ENCODE data around the gene LYG1.

LYG1 gene

DNA sequence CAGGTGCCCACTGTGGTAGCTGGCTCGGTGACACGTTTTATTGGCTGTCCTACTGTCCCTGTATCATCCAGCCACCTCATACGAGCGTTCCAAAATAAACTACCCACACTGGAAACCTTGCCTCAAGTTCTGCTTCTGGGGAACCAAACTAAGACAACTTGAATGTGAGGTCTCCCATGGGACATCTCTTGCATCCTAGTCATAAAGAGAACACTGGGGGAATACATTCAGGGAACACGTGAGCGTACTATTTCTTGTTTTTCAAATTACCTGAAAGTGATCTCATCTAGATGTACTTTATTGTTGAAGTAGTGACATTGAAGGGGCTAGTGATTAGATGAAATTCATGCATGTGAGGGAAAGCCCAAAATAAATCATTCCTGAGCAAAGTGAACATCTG is 60.6 kb downstream of the LYG1 start:
- Histone ChIP-seq H3K27ac (ENCODE audit: low read length) (no peak overlapping the region), H3K9me3 (ENCODE audit: insufficient read depth, low read length, severe bottlenecking) (no peaks in the 10 kb centered on the region), H3K4me1 (ENCODE audit: insufficient read depth, low read length) (no peaks in the 10 kb centered on the region), H3K9ac (ENCODE audit: low read depth, low read length) (no peak overlapping the region), H3K4me2 (ENCODE audit: insufficient read depth, low read length) (no peak overlapping the region), H3K36me3 (ENCODE audit: insufficient read depth, low read length) (no peaks in the 10 kb centered on the region), H4K20me1 (ENCODE audit: insufficient read depth, low read length) (no peaks in the 10 kb centered on the region), H3K4me3 (ENCODE audit: low read depth in 1 of 2, low read length in 2 of 2) (no peak overlapping the region), H2AFZ (ENCODE audit: low read depth, low read length) (no peak overlapping the region), H3K27me3 (ENCODE audit: insufficient read depth, low read length, poor library complexity) (no peaks in the 10 kb centered on the region), H3K79me2 (ENCODE audit: insufficient read depth, low read length) (no peaks in the 10 kb centered on the region)
- ATAC-seq (ENCODE audit: insufficient read depth, low read depth) (no peak), DNase-seq (no peak)
- no peak for TF ChIP-seq EZH2 (IDR thresholded peaks at IDR 0.05; ENCODE audit: borderline replicate concordance, low read depth, low read length, severe bottlenecking)
- no peak for TF ChIP-seq CTCF (IDR thresholded peaks at IDR 0.05; ENCODE audit: borderline replicate concordance, extremely low read depth, low read length, poor library complexity, severe bottlenecking)

- ATAC-seq (ENCODE audit: insufficient read depth, low read depth), result no peak
- Histone ChIP-seq H4K20me1 (ENCODE audit: insufficient read depth, low read length) (no peaks in the 10 kb centered on the region), H3K4me1 (ENCODE audit: insufficient read depth, low read length) (no peaks in the 10 kb centered on the region), H3K36me3 (ENCODE audit: insufficient read depth, low read length) (no peaks in the 10 kb centered on the region), H3K27ac (ENCODE audit: low read length) (no peak overlapping the region), H2AFZ (ENCODE audit: low read depth, low read length) (no peak overlapping the region), H3K4me2 (ENCODE audit: insufficient read depth, low read length) (no peak overlapping the region), H3K9ac (ENCODE audit: low read depth, low read length) (no peak overlapping the region), H3K27me3 (ENCODE audit: insufficient read depth, low read length, poor library complexity) (no peaks in the 10 kb centered on the region), H3K79me2 (ENCODE audit: insufficient read depth, low read length) (no peaks in the 10 kb centered on the region), H3K9me3 (ENCODE audit: insufficient read depth, low read length, severe bottlenecking) (no peaks in the 10 kb centered on the region), H3K4me3 (ENCODE audit: low read depth in 1 of 2, low read length in 2 of 2) (no peak overlapping the region)
- TF ChIP-seq EZH2 (IDR thresholded peaks at IDR 0.05; ENCODE audit: borderline replicate concordance, low read depth, low read length, severe bottlenecking), result no peak
- no peak for TF ChIP-seq CTCF (IDR thresholded peaks at IDR 0.05; ENCODE audit: borderline replicate concordance, extremely low read depth, low read length, poor library complexity, severe bottlenecking)
- DNase-seq, result no peak
Observed at GRCh38 chr2:99238599-99238998, 62.4 kb downstream of the LYG1 start.

Data from DND-41 (cell line).